Lower leg skin (tissue), 4 donors: Measurements from ENCODE around the gene PLXNA3. TPM values are rescaled to one million over a fixed set of nuclear protein-coding genes. Genes with fewer than 3 reads are reported as not detected.

ENCODE experiments used
- DNase-seq, 2 donors: peaks; one replicate each; pipeline ENCODE4 v3.0.0-alpha.2; 2019; ENCODE audit warnings: low spot score in 2 of 2
- H3K4me3 ChIP-seq: fragments of 200-600 bp; sonication (generic); 2 replicates; pipeline ENCODE4 v1.5.1; 2017; ENCODE audit warnings: mild to moderate bottlenecking, low read depth; ENCODE audit not compliant: poor library complexity, severe bottlenecking
- CTCF ChIP-seq, 3 donors: fragments of 450-650 bp; IDR thresholded peaks; one replicate each; pipeline ENCODE4 v1.5.1; 2016; ENCODE audit warnings: antibody characterized with exemption in 3 of 3, mild to moderate bottlenecking in 3 of 3, moderate library complexity in 2 of 3
- POLR2A ChIP-seq, 2 donors: fragments of 450-650 bp; IDR thresholded peaks; one replicate each; pipeline ENCODE4 v1.6.1; 2016 to 2017; ENCODE audit warnings: antibody characterized with exemption in 2 of 2, mild to moderate bottlenecking in 1 of 2, moderate library complexity in 1 of 2
- WGBS, 2 donors: methylation state at CpG; one replicate each; pipeline ENCODE4 v1.1.5; 2018; 5-methylcytosine and 5-hydroxymethylcytosine counted together
- intact Hi-C: fragments of 100-400 bp; cut with DNase I; formaldehyde crosslinking; loops from one replicate; pipeline ENCODE4 v1.15.0; 2023; ENCODE audit warnings: low total_unique reads
- total RNA-seq, 4 donors: library from RNA; depleted of rRNA; stranded (reverse); fragments of >200 nt; gene quantifications; one replicate each; pipeline ENCODE4 v1.1.0, GENCODE V29; 2016

The PLXNA3 gene
- total RNA-seq, 4 donors from 2014 or later = 10.2 to 30.2 (median 13.5) TPM

GRCh38 chrX:154515090-154515965, 57.2 kb downstream of the PLXNA3 start:
- intact Hi-C loops = no loop called here
- DNase-seq = no peak
- TF ChIP-seq CTCF (IDR thresholded peaks at IDR 0.05) = no peak
- no peak for TF ChIP-seq POLR2A (IDR thresholded peaks at IDR 0.05)

GRCh38 chrX:154515966-154516655, 58.0 kb downstream of the PLXNA3 start, which contains the start of gene FAM3A:
Gene FAM3A, minus strand, starts transcription at chrX:154516232. Its CDS starts 460 bp downstream, at chrX:154515772.
- WGBS, 2 donors = 0 to 25% methylated on average over 5 to 14 of the region's 59 CpGs
- intact Hi-C loops = no loop called here

More at GRCh38 chrX:154515090-154515965, 57.2 kb downstream of the PLXNA3 start:
- WGBS, 2 donors = 20 to 62% methylated on average over 19 to 34 of the region's 34 CpGs
- peak overlapping the region; percentile 40 for H3K4me3 ChIP-seq

GRCh38 chrX:154516656-154517100, 58.6 kb downstream of the PLXNA3 start:
- 5 to 26% methylated on average over 19 of the region's 19 CpGs for WGBS, 2 donors
- TF ChIP-seq CTCF (IDR thresholded peaks at IDR 0.05) (no peak), POLR2A (IDR thresholded peaks at IDR 0.05) (no peak)
- H3K4me3 ChIP-seq = no peak overlapping the region
- intact Hi-C loops = no loop called here
- no peak for DNase-seq

More at GRCh38 chrX:154515966-154516655, 58.0 kb downstream of the PLXNA3 start, which contains the start of gene FAM3A:
- peak in 1 of 2 donors; percentile 53 for TF ChIP-seq POLR2A (IDR thresholded peaks at IDR 0.05)
- no peak for TF ChIP-seq CTCF (IDR thresholded peaks at IDR 0.05)
- DNase-seq = peak; percentile 89 to 98
- peak within 1 kb of the TSS; percentile 40 for H3K4me3 ChIP-seq

- intact Hi-C loops = no loop called here
- no peak for TF ChIP-seq CTCF (IDR thresholded peaks at IDR 0.05)
- no peak for TF ChIP-seq POLR2A (IDR thresholded peaks at IDR 0.05)
- no peak overlapping the region for H3K4me3 ChIP-seq
- 44 to 62% methylated on average over 15 to 25 of the region's 25 CpGs for WGBS, 2 donors
- DNase-seq = no peak
Measured at GRCh38 chrX:154517101-154517781, 59.2 kb downstream of the PLXNA3 start.

- intact Hi-C loops = no loop called here
- TF ChIP-seq CTCF (IDR thresholded peaks at IDR 0.05) (no peak), POLR2A (IDR thresholded peaks at IDR 0.05) (no peak)
- no peak overlapping the region for H3K4me3 ChIP-seq
- 89 to 99% methylated on average over 8 of the region's 8 CpGs for WGBS, 2 donors
- DNase-seq = no peak
Measured at GRCh38 chrX:154519389-154519788, 61.3 kb downstream of the PLXNA3 start.
